Cerebellar nuclear complex (tissue), 1 donor: ENCODE measurements around the gene KRT222.

Experiments
- DNase-seq, 2 experiments: peaks; one replicate each; lab custom pipeline; 2025; lab: John Stamatoyannopoulos, UW

KRT222 gene

DNA sequence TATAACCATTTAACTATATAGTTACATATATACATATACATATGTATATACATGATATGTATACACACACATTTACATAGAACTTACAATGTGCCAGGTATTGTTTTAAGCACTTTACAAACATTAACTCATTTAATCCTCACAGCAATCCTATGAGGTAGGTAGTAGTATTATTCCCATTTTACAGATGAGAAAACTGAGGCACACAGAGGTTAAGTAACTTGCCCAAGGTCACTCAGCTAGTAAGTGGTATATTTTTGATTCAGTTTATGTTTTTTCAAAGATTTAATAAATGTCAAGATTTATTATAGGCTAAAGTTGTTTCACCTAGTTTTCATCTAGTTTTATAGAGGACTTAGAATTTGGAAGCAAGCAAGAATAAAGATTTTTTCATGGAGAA is 6.6 kb downstream of the KRT222 start:
- no peak for DNase-seq

DNA sequence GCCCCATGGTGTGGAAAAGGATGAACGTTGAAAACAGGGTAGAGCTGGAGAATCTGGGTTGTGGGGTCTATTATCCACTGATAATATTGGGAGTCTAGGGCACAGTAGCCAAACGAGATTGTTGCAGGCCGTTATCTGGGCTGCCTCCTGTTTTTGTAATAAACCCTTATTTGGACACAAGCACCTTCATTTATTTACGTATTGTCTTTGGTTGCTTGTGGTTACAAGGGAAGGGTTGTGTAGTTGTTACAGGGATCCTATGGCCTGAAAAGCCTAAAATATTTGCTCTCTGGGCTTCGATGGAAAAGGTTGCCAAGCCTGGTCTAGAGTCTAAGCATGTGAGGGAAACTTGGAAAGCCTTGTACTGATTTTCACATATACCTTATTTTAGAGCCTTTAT is 13.0 kb downstream of the KRT222 start:
- no peak for DNase-seq

DNA sequence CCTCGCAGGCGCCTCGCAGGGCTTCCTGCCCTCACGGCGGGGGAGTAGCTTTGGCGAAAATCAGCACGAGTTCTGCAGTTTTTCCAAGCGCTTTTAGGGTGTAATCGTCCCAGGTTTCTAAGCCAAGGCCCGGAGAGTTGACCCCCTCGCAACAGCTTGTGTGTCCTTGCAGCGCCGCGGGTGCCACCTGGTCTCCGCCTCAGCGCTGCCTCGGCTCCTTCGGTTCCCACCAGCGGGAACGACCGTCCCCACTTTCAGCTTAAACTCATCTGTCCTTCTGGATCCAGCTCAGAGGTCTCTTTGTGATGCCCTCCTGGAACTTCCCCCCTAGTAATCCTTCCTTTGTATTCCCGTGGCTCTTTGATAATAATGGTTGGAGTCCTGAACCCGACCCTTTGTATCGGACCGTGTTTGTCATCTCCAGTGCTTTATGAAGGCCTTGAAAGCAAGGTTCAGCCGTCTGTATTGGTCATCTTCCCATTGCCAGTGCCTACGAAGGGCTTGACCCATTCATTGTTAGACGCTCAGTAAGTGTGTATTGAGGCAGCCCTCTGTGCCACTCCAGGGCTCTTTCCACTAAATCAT is 16.5 kb downstream of the KRT222 start:
- DNase-seq, result no peak

DNA sequence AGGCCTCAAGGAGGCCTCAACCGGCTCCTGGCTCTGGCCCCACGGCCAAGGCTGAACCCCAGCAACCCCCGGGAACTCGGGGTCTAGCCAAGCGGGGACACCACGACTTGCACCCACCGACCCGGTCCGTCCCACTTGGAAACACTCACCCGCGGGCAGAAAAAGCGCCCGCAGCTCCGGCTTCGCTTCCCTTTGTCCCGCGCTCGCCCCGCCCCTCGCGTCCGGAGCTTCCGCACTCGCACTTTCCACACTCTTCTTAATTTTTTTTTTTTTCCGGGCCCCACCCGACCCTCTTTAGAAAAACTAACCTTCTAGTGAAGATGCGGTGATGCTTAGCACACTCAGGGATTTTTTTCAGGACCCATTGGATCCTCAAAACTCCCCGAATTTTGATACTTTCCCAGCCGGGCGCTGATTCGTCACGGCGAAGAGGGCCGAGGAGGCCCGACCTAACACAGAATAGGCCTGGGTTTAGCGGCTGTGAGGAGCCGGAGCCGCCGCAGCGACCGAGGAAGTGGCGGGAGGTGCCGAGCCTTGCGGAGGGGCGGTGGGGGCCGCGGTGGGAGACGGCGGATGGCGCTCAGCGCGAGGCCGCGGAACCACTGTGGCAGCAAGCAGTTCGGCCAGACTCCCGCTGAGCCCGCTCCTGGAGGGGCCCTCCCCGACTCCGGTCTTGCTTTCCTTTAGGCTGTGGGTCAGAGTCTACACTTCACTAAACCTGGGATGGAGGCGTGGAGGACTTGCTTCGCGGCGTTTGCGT is 17.2 kb downstream of the KRT222 start, which contains the start of gene SMARCE1:
SMARCE1 (minus strand) TSS at position 195 of the 760 bp plus-strand sequence. CDS start 2,016 bp downstream, outside the sequence.
- DNase-seq, result peak in 1 of 2 experiments; percentile 15

DNA sequence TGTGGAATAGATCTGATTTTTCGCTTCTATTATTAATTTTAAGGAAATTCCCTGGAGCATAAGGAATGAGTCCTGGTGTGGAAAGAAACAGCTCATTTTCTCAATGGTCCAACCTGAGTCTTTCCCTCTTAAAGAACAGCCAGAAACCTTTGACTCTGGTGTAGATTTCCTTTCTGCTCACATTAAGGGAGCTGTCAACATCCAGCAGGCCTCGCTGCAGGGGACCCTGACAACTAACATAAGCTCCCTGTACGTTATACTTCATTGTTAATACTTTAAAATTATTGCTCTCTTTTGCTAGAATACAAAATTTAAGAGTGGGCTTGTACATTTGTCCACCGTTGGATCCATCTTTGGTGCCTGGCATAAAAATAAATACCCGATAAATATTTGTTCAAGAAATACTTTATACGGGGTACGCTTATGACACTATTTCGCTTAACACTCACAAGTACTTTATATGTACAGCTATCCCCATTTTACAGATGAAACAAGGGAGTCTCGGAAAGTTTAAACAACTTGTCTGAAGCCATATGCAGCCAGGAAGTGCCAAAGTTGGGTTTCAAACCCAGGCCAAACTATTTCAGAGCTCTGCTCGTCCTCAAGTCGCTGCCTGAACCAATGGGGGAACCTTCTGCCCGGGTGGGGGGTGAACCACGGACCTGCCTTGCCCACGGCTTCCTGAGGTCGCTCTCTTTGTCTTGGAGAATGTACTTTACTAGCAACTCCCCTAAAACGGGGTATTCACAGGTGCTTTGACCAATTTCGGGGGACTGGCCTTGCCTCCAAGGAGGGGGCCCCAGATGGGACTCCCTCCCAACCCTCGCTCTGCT is 18.0 kb downstream of the KRT222 start:
- no peak for DNase-seq

DNA sequence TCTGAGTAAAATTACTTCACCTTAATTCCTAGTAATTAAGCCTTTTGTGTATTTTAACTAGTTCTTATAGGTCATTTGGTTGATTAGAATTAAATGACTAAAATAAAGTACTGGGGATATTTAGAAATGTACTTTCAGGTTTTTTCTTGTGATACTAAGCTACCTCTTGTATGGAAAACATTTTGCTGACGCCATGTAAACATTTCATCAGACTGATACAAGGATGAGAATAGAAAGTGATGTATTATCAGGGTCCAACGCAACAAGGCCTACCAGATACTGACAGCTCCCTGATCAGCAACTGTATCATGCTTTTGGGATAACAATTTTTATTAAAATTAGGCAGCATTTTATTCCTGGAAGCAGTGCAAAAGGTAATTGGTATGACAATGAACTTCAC is 19.0 kb downstream of the KRT222 start:
- DNase-seq, result no peak

DNA sequence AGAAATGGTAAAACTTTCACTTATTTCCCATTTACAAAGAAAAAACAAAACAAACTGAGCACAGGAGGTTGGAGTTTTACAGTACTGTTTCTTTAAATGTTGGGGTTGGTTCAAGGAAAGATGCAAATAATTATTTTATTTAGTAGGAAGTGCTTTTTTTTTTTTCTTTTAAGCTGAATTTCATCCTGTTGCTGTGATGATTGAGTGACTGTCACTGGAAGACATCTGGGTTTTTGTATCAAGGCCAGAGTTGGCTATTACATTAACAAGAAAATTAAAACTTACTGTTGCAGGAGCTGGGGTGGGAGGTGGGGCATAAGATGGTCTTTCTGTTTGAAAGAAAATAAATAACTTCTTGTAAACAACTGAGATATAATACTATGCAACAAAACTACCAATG is 19.7 kb downstream of the KRT222 start:
- DNase-seq, result no peak

DNA sequence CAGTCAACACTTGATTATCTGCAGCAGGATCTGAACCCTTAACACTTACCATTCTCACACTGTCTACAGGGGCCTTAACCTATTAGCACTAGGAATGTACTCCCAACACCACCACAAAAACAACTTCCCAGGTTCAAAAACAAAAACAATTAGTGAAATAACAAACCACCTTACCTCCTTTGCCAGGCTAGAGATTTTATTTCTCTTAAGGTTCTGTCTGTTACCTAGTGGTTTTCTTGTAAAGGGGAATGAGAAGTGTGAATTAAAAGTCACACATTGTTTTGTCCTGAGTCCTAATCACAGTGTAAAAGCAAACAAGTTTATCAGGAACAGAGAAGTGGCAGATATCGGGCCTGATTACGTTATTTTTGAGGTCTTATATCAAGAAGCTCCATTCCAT is 27.0 kb downstream of the KRT222 start:
- no peak for DNase-seq

DNA sequence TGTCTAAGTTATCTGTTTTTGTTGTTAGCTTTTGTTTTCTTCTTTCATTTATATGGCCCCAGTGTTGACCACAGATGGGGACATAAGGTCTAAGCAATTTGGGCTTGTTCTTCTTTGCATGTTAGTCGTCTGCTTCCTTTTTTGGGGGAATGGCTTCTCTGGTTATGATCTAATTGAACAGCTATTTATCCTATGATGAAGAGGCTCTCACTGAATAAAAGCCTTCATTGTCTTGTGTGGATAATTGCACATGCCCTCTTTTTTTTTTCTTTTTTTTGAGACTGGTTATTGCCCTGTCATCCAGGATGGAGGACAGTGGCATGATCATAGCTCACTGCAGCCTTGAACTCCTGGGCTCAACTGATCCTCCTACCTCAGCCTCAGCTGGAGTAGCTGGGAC is 31.1 kb downstream of the KRT222 start:
- DNase-seq, result no peak

DNA sequence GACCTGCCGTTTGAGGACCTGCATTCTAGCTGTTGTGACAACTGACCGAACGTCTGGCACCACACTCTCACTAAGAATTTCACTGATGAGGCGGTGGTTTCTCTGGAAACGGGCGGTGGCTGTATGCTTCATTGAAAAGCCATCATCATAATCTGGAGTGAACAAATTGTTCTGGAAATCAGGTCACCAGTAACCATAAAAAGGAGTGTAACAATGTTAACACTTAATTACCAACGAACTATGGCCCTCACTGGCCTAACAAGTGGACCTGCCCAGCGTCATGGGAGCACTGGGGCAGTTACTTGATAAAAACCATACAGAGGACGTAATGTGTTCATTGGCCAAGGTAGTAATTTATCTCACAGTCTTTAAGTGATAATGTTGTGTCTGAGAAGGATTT is 32.8 kb downstream of the KRT222 start:
- no peak for DNase-seq

DNA sequence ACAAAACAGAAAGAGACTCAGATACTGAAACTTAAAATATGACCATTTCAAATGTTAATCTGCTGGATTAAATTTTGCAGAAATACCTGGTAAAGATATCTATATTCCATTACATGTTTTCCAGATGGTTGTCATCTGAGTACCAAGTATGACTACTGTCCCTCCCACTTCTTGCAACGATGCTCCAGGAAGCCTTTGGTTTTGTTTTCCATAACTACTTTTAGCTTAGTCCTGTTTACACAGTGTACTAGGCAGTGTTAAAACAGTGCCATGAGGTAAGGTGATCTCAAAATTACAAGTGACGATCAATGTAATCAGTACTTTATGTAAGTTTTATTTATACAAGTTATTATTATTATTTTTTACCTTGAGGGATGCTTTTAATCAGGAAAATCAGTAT is 35.1 kb downstream of the KRT222 start:
- DNase-seq, result no peak

DNA sequence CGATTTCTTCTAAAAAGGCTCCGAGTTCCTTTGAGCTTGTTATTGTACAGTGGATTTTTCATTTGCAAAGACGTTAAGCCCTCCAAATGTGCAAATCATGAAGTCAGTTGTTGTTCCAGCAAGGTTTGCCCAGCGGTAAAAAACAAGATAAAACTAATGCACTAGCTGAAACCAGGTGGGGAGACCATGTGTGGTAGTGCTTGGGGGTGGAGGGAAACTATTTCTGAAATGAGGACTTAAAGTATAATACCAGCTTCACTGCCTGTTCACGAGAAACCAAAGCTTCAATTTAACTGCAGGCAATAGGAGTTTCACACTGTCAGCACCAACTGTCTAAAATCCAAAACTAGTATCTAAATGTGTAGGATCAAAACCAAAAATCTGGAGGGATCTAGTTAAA is 39.7 kb downstream of the KRT222 start:
- DNase-seq, result no peak

DNA sequence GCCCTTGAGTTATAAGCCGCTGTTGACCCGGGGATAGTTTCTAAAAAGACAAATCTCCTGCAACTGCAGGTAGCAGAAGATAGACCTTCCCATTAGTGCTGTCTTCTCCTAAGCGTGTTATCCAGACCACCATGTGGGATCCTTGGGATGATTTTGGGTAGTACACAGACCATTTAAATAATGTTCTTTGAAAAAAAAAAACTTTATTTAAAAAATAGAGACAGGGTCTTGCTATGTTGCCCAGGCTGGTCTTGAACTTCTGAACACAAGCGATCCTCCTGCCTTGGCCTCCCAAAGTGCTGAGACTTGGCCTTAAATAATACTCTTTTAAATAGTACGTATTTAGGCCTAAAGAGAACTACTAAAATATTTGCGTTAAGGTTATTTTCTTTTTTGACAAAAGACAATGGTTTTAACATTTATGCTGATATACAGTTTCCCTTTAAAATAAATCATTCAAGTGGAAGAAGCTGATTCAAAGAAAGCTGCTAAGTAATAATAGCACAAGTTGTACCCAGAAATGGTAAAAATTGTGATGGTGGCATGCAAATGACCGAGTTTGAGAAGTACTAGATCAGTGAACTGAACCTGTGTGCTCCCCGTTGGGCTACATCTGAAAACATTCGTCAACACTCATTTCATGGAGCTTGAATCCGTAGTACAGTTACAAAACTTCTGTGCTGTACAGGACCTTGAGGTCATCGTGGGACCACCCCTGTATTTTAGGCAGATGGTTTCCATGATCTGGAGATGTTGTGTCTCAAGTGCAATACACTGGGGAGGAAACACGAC is 41.4 kb downstream of the KRT222 start:
- no peak for DNase-seq

DNA sequence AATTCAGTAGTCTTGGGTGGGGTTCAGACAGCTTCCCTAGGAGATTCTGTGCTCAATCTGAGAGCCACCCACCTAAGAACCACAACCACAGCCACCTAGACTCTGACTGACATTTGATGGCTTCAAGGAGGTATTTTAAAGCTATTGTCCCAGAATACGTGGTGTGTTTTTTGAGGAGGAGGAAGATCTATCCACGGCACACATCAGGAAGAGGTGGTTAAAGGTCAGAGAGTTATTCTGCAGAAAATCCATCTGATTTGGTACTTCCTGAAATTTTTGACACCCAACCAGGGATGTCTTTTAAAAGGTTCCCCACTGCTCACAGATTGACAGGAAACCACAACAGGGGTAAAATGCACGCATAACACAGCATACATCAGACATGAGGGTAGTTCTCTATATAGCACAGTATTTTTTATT is 42.5 kb downstream of the KRT222 start:
- DNase-seq, result no peak

DNA sequence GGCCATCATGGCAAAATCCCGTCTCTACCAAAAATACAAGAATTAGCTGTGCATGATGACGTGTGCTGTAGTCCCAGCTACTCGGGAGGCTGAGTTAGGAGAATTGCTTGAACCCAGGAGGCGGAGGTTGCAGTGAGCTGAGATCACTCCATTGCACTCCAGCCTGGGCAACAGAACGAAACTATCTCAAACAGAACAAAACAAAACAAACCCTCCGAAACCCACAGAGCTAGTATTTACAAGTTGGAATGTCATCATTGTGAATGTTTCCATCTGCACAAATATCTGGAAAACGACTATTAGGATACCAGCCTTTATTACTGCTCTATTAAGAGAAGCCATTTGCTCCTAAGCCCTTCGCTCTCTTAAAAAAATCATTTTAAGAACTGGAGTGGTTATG is 43.4 kb downstream of the KRT222 start:
- DNase-seq, result no peak

DNA sequence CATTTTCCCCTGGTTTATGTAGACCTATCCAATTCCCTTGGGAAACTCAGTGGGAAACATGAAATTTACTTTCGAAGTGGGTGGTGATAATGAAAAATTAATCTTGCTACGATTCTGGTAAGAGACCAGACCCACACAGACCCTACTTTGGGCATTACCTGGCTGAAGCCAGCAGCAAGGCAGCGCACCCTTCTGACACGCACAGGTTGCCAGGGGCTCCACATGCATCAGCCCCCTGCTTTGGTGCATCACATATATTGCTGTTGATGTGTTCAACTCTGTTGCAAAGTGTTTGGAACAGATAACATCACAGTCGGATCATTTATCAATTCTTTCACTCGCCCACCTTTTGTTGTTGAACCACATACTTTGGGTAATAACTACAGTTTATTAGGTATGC is 44.0 kb downstream of the KRT222 start:
- DNase-seq, result no peak

DNA sequence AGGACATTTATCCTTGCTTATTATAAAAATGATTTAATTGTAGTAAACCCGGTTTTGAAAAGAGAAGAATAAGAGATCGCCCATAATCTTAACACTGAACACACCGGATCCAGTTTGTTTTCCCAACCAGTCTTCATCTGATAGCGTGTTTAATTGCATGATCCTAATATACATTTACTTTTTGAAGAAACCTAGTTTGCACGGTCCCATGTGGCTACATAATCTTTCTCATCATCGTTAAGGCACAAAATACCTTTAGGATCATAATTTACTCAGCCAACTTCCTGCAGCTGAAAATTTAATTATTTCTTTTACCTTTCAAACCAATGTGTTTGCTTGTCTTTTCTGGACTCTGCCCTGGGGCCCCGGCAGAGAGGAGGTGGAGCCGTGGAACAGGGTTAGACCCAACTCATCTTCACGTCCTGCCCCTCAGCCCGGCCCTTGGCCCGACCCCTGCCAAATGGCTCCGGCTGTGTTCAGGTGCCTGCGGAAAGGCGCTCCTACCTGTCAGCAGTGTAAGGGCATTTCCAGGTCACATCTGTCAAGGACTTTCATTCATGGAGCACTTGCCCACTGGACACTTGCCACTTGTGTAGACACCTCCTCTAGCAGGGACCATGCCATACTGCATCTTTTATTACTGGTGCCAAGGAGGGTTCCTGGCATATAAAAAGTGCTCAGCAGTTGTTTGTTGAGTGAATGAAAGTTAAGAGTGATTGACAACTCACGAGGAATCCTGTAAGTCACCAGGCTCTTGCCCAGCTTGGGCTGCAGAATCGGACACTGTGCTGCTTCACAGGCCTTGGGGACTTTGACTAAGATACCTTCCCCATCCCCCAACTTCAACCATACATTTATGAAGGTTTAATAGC is 46.0 kb downstream of the KRT222 start:
- no peak for DNase-seq

DNA sequence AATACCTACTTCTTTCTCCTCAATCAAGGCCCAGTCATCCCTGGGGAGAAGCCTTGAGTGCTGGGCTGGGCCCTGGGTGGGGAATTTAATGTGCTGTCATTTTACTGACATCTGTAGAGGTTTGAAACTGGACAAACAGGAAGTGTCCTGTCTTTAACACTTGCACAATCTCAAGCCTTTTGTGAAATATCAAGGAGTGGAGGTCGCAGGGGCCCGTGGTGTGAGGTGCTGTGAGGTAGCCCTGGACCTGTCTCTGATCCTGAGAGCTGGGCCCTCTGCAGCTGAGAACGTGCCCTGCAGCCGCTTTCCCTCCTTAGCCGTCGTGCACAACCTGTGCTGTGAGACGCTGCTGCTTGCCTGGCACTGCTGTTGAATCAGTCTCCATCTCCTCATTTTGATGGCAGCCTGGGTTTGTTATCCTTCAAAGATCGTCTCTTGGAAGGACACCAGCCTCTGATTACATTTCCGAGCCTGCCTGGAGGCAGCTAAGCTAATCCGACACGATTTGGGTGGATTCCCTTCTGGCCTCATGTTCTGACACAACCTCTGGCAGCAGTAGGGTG is 47.2 kb downstream of the KRT222 start:
- DNase-seq, result no peak

DNA sequence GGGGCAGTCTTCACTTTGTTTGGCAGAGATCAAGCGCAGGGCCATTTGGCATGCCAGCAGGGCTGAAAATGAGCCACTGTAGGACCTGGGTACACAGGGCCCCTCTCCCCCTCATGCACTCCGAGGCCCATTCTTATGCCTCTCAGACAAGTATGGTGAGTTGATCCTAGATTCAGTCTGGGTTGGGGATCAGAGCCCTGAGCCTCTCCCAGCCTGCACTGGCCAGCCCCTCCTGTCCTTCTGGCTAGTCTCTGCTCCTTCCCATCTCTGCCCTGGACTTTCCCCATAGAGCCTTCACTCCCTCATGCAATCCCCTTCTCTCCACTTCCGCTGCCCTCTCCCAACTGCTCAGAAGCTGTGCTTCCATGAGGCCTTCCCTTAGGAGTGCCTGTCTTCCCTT is 48.4 kb downstream of the KRT222 start:
- DNase-seq, result no peak

DNA sequence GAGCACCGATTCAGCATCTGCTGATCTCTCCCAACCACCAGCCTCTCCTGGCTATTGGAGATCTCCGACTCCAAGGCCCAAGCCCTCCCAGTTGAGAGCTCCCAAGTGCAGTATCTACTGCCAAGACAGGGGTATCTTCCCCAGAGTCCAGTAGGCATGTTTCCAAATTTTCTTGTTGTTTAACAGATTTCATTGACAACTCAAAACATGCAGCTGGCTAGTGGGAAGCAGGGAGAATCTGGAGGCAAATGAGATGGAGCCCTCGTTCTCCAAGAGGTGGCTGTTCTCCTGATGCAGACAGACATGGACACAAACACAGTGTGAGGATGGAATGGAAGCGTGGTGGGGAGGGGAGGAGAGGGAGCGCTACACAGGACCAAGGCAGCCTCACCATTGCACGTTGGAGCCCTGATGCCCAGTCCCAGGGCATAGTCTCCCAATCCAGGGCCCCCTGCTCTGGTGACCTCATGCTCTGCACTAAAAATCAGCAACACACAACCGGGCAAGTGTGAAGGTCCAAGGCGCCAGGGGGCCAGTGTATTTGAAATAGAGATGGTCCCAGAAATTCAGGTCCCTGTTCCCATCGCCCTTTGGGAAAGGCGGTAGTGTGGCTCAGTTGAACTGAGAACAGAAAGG is 49.0 kb downstream of the KRT222 start:
- no peak for DNase-seq
